SIG-M5 treated with dmso at 0.1 percent for 504 hours (cell line): ENCODE data around the gene STAB2.

Experiments
- DNase-seq: peaks from one replicate; lab custom pipeline; 2025; ENCODE audit not compliant: unreplicated experiment; lab: John Stamatoyannopoulos, UW

STAB2 gene

GRCh38 chr12:103586791-103587370 is at the start of gene STAB2:
Gene STAB2, plus strand, starts transcription at chr12:103587273. Its CDS starts 204 bp downstream, at chr12:103587477.
- no peak for DNase-seq

- DNase-seq: no peak
Measured at GRCh38 chr12:103538397-103538796, 48.7 kb upstream of the STAB2 start.

- DNase-seq: no peak
Measured at GRCh38 chr12:103540319-103540718, 46.8 kb upstream of the STAB2 start.

- DNase-seq: no peak
Measured at GRCh38 chr12:103542078-103542477, 45.0 kb upstream of the STAB2 start.

- DNase-seq: no peak
Measured at GRCh38 chr12:103546959-103547358, 40.1 kb upstream of the STAB2 start.

- no peak for DNase-seq
Measured at GRCh38 chr12:103547376-103547775, 39.7 kb upstream of the STAB2 start.

- DNase-seq: no peak
Measured at GRCh38 chr12:103547929-103548328, 39.1 kb upstream of the STAB2 start.

GRCh38 chr12:103548622-103549601 is 38.2 kb upstream of the STAB2 start:
- DNase-seq: peak; percentile 47

- DNase-seq: no peak
Measured at GRCh38 chr12:103556890-103557627, 30.0 kb upstream of the STAB2 start.

GRCh38 chr12:103557628-103558010 is 29.5 kb upstream of the STAB2 start:
- DNase-seq: no peak

- no peak for DNase-seq
Measured at GRCh38 chr12:103558879-103559278, 28.2 kb upstream of the STAB2 start.

GRCh38 chr12:103560604-103561101 is 26.4 kb upstream of the STAB2 start:
- no peak for DNase-seq

GRCh38 chr12:103561174-103561573 is 25.9 kb upstream of the STAB2 start:
- DNase-seq: no peak

GRCh38 chr12:103566398-103566797 is 20.7 kb upstream of the STAB2 start:
- no peak for DNase-seq

- no peak for DNase-seq
Measured at GRCh38 chr12:103569278-103569677, 17.8 kb upstream of the STAB2 start.

GRCh38 chr12:103571286-103571685 is 15.8 kb upstream of the STAB2 start:
- no peak for DNase-seq

GRCh38 chr12:103572312-103573045 is 14.6 kb upstream of the STAB2 start:
- DNase-seq: no peak

- no peak for DNase-seq
Measured at GRCh38 chr12:103573185-103573584, 13.9 kb upstream of the STAB2 start.

- DNase-seq: no peak
Measured at GRCh38 chr12:103578926-103579325, 8.1 kb upstream of the STAB2 start.

GRCh38 chr12:103580026-103580425 is 7.0 kb upstream of the STAB2 start:
- no peak for DNase-seq

GRCh38 chr12:103583008-103583407 is 4.1 kb upstream of the STAB2 start:
- no peak for DNase-seq
